Activated T-helper 17 cell treated with anti-CD3 and anti-CD28 coated beads, Interleukin-2, amount 50 U/mL, for 72 hours (primary cell): ENCODE data around the gene RBFOX2. TPM values are rescaled to one million over a fixed set of nuclear protein-coding genes. Genes with fewer than 3 reads are reported as not detected.

Source experiments
- ATAC-seq: fragments of 150-1000 bp; cut with Tn5 transposase; replicated peaks from 2 replicates; pipeline ENCODE4 v1.10.0; 2021; ENCODE audit warnings: mild to moderate bottlenecking, moderate library complexity
- H3K27ac Mint-ChIP-seq: one replicate; pipeline ENCODE4 v1.8.0; 2022; ENCODE audit warnings: mixed read lengths
- H3K27me3 Mint-ChIP-seq: one replicate; pipeline ENCODE4 v1.8.0; 2022; ENCODE audit warnings: mixed read lengths
- H3K36me3 Mint-ChIP-seq: one replicate; pipeline ENCODE4 v1.8.0; 2022; ENCODE audit warnings: low read depth, mild to moderate bottlenecking, mixed read lengths
- H3K4me1 Mint-ChIP-seq: one replicate; pipeline ENCODE4 v1.8.0; 2022; ENCODE audit warnings: mixed read lengths
- H3K4me3 Mint-ChIP-seq: one replicate; pipeline ENCODE4 v1.8.0; 2022; ENCODE audit warnings: mild to moderate bottlenecking, mixed read lengths
- H3K9me3 Mint-ChIP-seq: one replicate; pipeline ENCODE4 v1.8.0; 2022; ENCODE audit warnings: mixed read lengths
- total RNA-seq, 2 donors: library from RNA; stranded (reverse); gene quantifications; one replicate each; pipeline ENCODE4 v1.2.3, GENCODE V29; 2022

Gene RBFOX2
- total RNA-seq, 2 donors from 2014 or later = 4.0 to 4.3 TPM

- Mint-ChIP-seq H3K36me3 (no peaks in the 10 kb centered on the region), H3K27me3 (peaks cover 5% of the 10 kb centered on the region), H3K27ac (no peak overlapping the region), H3K4me1 (no peaks in the 10 kb centered on the region), H3K9me3 (no peaks in the 10 kb centered on the region), H3K4me3 (no peak overlapping the region)
- no peak for ATAC-seq
Measured at GRCh38 chr22:35690001-35690400, 338.6 kb downstream of the RBFOX2 start.

GRCh38 chr22:35688913-35689675 is 339.5 kb downstream of the RBFOX2 start:
- H3K4me3 Mint-ChIP-seq = no peak overlapping the region
- ATAC-seq = no peak

More at GRCh38 chr22:35688913-35689675, 339.5 kb downstream of the RBFOX2 start:
- Mint-ChIP-seq H3K27ac (no peak overlapping the region), H3K9me3 (no peaks in the 10 kb centered on the region), H3K27me3 (peaks cover 5% of the 10 kb centered on the region), H3K4me1 (no peaks in the 10 kb centered on the region), H3K36me3 (no peaks in the 10 kb centered on the region)

Other genes with a start within 250 kb of the RBFOX2 start
- gene APOL3, start 131.9 kb upstream of the RBFOX2 start, total RNA-seq = 100 to 1,000 TPM in 1 of 2 donors, 10 to 100 TPM in 1; 99.3 to 118 TPM
- 1 to 10 TPM in 1 of 2 donors, under 1 TPM in 1; 0.56 to 1.2 TPM for gene APOL4, start 173.0 kb upstream of the RBFOX2 start, total RNA-seq
- 100 to 1,000 TPM; 105 to 116 TPM for gene APOL2, start 210.7 kb upstream of the RBFOX2 start, total RNA-seq
- gene APOL1, start 224.3 kb upstream of the RBFOX2 start, total RNA-seq = 10 to 100 TPM; 52.8 to 89.4 TPM